ENCODE measurements around the gene TMEM131. TPM values are rescaled to one million over a fixed set of nuclear protein-coding genes. Genes with fewer than 3 reads are reported as not detected.
A peak's percentile ranks its signal among the peaks of the same experiment; 100 is the strongest.
"Not testable (repeated sequence)": the region's sequence is repeated elsewhere in the genome, so short reads cannot be mapped to it uniquely, and the experiment has no call there.

The TMEM131 gene
- total RNA-seq, 1 donor from 2014 or later = 11.7 TPM

GRCh38 chr2:97913846-97914245 is 81.9 kb downstream of the TMEM131 start:
- DNase-seq (ENCODE audit: low read depth in 2 of 2) = no peak

DNA sequence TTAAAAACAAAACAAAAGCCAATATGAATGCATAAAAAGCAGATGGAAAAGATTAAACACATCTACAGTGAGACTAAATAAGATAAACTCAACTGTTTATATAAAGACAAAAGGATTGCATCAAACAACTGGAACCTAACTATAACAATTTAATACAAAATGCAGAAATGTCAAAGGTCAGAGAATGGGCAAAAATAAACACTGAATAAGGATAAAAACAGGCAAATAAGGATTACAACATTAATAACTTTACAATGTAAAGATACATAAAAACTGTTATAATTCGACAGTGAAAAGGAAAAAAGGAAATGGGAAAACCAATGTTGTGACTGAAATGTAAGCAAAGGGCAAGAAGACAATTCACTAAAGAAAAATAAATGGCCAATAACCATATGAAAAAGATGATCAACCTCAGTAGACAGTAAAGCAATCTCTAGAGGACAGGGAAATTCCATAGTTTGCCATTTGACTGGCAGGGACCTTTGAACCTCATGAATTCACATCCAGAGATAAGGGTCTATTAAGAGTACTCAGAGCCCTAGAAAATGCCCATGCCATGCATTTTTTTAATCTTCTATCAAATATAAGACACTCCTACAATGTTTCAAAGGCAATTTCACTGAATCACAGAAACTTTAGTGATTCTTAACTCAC is 83.7 kb downstream of the TMEM131 start:
- no peak for DNase-seq (ENCODE audit: low read depth in 2 of 2)

GRCh38 chr2:97911206-97911921 is 84.4 kb downstream of the TMEM131 start:
- peak in 1 of 2 donors; percentile 43 for DNase-seq (ENCODE audit: low read depth in 2 of 2)

DNA sequence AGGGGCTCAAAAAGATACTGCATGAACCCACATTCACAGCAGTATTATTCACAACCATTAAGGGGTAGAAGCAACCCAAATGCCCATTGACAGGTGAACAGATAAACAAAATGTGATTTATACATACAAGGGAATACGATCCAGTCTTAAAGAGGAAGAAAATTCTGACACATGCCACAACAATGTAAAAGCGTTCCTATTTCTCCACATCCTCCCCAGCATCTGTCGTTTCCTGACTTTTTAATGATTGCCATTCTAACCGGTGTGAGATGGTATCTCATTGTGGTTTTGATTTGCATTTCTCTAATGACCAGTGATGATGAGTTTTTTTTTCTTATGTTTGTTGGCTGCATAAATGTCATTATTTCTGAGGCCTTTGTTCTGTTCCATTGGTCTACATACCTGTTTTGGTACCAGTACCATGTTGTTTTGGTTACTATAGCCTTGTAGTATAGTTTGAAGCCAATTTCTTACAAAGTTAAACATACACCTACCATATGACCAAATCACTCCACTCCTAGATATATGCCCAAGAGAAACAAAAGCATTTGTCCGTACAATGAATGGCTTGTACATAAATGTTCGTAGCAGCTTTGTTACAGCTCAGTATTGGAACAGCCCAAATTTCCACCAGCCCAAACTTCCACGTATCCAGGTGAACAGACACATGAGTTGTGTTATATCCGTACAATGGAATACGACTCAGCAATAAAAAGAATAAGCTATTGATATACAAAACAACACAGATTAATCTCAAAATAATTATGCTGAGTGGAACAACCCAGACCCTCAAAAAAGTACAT is 85.1 kb downstream of the TMEM131 start:
- peak in 1 of 2 donors; percentile 34 for DNase-seq (ENCODE audit: low read depth in 2 of 2)

- DNase-seq (ENCODE audit: low read depth in 2 of 2) = no peak
These were observed 87.5 kb downstream of the TMEM131 start for GRCh38 chr2:97908208-97908676.

- DNase-seq (ENCODE audit: low read depth in 2 of 2) = no peak
These were observed 88.2 kb downstream of the TMEM131 start for GRCh38 chr2:97907369-97908100.

DNA sequence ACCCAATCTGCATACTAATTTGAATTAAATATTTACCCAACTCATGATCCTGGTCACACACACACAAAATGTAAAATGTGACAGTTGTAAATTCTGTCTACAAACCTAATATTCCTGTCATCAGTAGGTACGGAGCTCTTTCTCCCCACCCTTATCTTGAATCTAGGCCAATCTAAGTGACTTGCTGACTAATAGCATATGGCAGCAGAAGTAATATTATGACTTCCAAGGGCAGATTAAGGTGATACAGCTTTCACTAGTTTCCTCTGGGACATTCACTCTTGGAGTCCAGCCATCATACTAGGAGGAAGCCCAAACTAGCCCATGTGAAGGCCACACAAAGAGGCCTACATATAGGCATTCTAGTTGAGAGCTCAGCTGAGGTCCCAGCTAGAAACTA is 89.4 kb downstream of the TMEM131 start:
- peak in 1 of 2 donors; percentile 34 for DNase-seq (ENCODE audit: low read depth in 2 of 2)

GRCh38 chr2:97905294-97905693 is 90.5 kb downstream of the TMEM131 start:
- DNase-seq (ENCODE audit: low read depth in 2 of 2) = no peak

DNA sequence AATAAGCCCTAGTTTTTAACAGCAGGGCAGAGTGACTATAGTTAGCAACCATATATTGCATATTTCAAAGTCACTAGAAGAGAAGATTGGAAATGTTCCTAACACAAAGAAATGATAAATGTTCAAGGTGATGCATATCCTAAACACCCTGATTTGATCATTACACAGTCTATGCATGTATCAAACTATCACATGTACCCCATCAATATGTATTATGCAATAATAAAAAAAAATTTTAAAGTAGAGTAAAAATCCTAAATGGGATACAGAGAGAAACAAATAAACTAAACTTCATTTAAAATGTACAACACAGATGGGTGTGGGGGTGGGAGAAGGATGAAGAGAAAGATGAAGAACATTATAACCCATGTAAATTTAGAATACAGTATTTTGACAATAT is 93.9 kb downstream of the TMEM131 start:
- no peak for DNase-seq (ENCODE audit: low read depth in 2 of 2)

- DNase-seq (ENCODE audit: low read depth in 2 of 2) = no peak
These were observed 94.9 kb downstream of the TMEM131 start for GRCh38 chr2:97900806-97901205.

DNA sequence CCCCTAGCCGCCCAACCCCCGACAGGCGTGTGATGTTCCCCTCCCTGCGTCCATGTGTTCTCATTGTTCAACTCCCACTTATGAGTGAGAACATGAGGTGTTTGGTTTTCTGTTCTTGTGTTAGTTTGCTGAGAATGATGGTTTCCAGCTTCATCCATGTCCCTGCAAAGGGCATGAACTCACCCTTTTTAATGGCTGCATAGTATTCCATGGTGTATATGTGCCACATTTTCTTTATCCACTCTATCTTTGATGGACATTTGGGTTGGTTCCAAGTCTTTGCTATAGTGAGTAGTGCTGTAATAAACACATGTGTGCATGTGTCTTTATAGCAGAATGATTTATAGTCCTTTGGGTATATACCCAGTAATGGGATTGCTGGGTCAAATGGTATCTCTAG is 102.7 kb downstream of the TMEM131 start:
- DNase-seq (ENCODE audit: low read depth in 2 of 2) = not testable (repeated sequence)

GRCh38 chr2:97891611-97892010 is 104.1 kb downstream of the TMEM131 start:
- no peak for DNase-seq (ENCODE audit: low read depth in 2 of 2)

GRCh38 chr2:97889156-97889555 is 106.6 kb downstream of the TMEM131 start:
- DNase-seq (ENCODE audit: low read depth in 2 of 2) = no peak

- no peak for DNase-seq (ENCODE audit: low read depth in 2 of 2)
These were observed 109.9 kb downstream of the TMEM131 start for GRCh38 chr2:97885841-97886240.

DNA sequence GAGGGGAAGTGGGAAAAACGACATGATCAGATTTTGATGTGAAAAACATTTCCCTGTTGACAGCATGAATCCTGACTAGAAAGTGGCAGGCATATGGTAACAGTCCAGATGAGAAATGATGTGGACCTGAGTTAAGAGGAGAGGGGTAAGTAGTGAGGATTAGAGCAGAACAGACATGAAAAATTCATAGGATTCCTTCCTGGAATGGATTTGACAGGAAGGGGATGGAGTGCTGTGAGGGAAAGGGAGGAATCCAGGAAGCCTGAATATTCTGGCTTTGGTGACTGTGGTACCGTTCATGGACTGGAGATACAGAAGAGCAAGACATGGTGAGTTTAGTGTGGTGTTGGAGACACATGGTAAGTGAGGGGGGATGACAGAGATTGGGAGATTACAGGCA is 115.4 kb downstream of the TMEM131 start:
- no peak for DNase-seq (ENCODE audit: low read depth in 2 of 2)

- no peak for DNase-seq (ENCODE audit: low read depth in 2 of 2)
These were observed 116.9 kb downstream of the TMEM131 start for GRCh38 chr2:97878865-97879264.

DNA sequence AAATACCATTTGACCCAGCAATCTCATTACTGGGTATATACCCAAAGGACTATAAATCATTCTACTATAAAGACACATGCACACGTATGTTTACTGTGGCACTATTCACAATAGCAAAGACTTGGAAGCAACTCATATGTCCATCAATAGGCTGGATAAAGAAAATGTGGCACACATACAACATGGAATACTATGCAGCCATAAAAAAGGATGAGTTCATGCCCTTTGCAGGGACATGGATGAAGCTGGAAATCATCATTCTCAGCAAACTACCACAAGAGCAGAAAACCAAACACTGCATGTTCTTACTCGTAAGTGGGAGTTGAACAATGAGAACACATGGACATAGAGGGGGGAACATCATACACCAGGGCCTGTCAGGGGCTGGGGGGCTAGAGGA is 117.4 kb downstream of the TMEM131 start:
- not testable (repeated sequence) for DNase-seq (ENCODE audit: low read depth in 2 of 2)

GRCh38 chr2:97871096-97871780 is 124.5 kb downstream of the TMEM131 start:
- peak in 1 of 2 donors; percentile 16 for DNase-seq (ENCODE audit: low read depth in 2 of 2)

- peak; percentile 39 to 70 for DNase-seq (ENCODE audit: low read depth in 2 of 2)
These were observed 125.3 kb downstream of the TMEM131 start for GRCh38 chr2:97870396-97870843.

DNA sequence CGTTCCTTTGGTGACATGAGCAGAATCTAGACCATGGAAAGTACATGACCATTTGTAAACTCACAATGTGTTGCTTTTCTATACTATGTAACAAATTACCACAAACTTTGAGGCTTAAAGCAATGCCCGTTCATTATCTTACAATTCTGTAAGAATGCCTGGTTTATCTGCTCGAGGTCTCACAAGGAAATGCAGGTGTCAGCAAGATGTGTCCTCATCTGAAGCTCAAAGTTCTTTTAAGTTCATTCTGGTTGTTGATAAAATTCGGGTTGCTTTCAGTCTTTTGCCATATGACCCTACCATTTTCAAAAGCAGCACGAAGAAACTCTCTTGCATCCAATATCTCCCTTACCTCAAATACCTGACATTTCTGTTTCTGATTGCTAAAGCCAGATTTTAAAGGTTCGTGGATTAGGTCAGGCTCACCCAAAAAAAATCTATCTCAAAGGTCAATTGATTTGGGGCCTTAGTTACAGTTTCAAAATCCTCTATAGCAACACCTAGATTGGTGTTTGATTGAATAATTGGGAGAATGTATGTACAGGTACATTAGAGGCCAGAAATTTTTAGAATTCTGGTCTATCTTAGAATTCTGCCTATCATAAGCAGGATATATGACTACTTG is 125.9 kb downstream of the TMEM131 start:
- DNase-seq (ENCODE audit: low read depth in 2 of 2) = no peak

All from lung microvascular endothelial cell (primary cell).